SHP77 treated with DMSO at 0.1 percent for 48 hours (cell line): ENCODE data around the gene B4GALT6.

Experiments
- DNase-seq: peaks from one replicate; lab custom pipeline; 2025; lab: John Stamatoyannopoulos, UW

B4GALT6 gene

DNA sequence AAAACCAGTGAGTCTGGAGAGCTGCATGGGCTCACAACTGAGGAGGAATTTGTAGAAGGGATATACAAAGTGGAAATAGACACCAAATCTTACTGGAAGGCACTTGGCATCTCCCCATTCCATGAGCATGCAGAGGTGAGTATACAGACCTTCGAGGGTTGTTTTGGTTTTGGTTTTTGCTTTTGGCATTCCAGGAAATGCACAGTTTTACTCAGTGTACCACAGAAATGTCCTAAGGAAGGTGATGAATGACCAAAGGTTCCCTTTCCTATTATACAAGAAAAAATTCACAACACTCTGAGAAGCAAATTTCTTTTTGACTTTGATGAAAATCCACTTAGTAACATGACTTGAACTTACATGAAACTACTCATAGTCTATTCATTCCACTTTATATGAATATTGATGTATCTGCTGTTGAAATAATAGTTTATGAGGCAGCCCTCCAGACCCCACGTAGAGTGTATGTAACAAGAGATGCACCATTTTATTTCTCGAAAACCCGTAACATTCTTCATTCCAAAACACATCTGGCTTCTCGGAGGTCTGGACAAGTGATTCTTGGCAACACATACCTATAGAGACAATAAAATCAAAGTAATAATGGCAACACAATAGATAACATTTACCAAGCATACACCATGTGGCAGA, 89.1 kb downstream of the B4GALT6 start:
- no peak for DNase-seq

DNA sequence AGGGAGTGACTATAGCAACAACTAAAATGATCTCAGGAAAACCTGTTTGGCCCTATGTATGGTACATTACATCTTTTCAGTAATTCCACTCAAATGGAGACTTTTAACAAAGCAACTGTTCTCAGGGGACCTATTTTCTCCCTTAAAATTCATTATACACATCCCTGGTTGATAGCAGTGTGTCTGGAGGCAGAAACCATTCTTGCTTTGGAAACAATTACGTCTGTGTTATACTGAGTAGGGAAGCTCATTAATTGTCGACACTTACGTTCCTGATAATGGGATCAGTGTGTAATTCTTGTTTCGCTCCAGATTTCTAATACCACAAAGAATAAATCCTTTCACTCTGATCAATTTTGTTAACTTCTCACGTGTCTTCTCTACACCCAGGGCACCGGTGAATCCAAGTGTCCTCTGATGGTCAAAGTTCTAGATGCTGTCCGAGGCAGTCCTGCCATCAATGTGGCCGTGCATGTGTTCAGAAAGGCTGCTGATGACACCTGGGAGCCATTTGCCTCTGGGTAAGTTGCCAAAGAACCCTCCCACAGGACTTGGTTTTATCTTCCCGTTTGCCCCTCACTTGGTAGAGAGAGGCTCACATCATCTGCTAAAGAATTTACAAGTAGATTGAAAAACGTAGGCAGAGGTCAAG, 91.7 kb downstream of the B4GALT6 start:
- DNase-seq = no peak

DNA sequence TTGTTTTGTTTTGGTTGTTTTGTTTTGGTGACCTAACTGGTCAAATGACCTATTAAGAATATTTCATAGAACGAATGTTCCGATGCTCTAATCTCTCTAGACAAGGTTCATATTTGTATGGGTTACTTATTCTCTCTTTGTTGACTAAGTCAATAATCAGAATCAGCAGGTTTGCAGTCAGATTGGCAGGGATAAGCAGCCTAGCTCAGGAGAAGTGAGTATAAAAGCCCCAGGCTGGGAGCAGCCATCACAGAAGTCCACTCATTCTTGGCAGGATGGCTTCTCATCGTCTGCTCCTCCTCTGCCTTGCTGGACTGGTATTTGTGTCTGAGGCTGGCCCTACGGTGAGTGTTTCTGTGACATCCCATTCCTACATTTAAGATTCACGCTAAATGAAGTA, 92.8 kb downstream of the B4GALT6 start, which contains the start of gene TTR:
Gene TTR (plus strand): TSS at position 250 of the 400 bp plus-strand sequence. CDS start 26 bp downstream, at position 276.
- DNase-seq = no peak

DNA sequence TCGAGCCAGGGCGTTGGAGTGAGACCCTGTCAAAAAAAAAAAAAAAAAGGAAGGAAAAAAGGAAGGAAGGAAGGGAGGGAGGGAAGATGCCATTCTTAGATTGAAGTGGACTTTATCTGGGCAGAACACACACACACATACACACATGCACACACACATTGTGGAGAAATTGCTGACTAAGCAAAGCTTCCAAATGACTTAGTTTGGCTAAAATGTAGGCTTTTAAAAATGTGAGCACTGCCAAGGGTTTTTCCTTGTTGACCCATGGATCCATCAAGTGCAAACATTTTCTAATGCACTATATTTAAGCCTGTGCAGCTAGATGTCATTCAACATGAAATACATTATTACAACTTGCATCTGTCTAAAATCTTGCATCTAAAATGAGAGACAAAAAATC, 93.3 kb downstream of the B4GALT6 start:
- no peak for DNase-seq

DNA sequence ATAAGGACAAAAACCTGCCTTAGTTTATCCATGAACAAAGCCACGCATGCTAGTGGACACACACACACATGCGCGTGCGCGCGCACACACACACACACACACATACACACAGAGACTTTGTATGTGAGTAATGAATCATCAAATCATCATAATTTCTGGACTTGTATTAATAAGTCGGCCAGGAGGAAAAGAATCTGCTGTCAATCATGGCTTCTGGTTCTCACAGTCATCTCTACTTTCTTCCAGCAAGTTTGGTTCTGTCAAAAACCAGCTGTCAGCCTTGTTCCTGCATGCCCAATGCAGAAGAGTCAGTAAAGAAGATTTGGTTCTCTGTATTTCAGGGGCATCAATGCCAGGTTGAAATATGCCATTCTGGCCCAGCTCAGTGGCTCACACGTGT, 93.8 kb downstream of the B4GALT6 start:
- DNase-seq = no peak

DNA sequence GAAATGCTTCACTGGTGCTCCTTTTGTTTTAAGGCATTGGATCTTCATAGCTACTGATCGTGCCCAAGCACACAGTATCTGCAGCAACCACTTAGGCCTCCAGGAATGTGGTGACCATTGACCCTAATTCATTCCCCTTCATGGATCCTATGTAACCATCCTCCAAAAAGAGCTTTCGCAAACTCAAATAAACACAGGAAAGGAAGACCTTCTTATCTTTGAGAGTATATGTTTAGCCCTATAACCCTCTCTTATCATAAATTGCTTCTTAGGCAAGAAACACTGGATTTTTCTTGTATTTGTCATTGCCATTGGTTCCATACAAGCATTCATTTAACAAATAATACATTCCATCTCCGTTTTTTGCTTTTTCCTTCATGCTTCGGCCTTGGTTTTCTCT, 96.9 kb downstream of the B4GALT6 start:
- DNase-seq = no peak

DNA sequence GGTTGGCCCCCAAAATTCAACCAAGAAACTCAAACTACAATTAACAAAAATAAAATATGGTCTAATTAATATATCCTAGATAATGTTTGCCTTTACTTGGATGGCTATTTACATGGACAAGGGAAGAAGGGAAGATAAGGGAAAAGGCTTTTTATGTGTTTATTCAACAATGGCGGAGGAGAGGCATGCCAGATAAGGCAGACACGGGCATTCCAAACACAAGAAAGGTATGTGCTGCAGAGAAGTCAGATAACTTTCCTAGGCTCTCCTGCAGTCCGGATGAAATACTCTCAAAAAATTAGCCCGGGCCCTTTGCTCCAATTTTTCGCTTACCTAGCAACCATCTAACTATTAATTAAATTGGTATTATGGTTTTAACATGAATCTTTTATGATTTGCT, 97.8 kb downstream of the B4GALT6 start:
- DNase-seq = no peak

DNA sequence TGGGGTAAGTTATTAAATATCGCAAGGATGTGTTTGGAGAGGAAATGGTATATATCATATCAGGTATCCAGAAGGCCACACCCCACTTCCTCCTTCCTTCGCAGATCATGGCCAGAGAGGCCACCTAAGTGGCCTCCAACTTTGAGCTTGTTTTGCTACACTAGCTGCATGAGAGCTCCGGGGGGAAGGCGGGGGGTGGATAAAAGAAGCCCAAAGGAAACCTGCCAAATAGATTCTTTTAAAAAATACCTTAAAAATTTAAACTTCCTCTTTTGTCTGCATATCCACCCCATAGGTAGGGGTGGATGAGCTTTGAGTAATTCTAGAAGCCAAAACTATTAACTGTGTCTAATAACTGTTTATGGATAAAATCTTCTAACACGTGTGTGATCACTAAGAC, 98.4 kb downstream of the B4GALT6 start:
- no peak for DNase-seq

DNA sequence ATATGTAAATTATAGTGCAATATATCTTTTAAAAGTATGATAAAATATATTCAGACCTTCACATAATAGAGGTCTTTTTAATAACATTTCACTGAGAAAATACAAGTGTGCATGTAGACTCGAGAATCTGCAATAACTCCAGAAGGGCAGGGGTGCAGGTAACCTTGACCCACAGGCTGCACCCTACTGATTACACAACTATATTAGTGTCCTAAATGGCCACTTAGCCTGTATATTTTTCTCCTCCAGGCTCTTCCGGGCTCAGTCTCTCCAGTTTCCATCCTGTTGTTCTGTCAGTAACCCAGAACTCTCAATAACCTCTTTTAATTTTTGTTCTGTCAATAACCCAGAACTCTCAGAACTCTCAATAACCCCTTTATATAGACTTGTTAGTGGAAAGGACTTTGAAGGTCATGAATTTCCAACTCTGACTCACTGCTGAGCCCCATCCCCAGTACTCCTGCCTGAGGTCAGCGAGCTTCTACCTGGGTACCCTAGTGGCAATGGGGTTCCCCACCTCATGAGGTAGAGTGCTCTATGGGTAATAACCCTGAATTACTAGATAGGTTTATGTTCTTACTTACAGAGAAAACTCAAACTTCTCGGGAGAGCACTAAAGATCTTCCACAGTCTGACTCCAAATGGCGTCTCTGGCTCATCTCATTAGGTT, 101.1 kb downstream of the B4GALT6 start:
- DNase-seq = no peak

DNA sequence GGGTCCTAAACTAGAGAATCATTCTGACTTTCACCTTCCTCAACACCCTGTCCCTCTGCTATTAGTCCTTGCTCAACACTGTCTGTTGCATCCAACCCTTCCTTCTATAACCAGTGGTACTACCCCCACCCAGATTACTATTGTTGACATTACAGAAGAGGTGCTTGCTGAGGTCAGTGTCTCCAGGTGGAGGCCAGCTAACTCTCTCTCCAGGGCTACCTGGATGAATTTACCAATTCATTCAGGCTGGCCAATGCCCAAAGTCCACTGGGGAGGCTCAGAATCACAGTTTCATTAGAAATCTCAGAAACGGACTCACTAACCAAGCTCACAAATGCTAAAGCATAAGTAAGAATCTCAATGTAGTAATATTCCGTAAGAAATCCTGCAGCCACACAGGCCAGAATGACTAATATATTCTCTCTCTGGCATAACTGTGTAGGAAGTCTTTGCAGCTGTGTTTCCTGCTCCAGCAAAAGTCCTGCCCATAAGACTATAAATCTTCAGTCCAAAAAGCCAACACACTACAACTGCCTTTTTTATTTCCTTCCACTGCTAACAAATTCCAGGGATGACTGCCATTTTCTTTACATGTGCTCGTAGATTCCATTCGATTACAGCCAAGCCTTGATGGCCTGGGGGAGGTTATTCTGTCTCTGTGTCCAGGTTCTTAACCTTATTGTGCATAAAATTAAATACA, 102.7 kb downstream of the B4GALT6 start:
- no peak for DNase-seq

DNA sequence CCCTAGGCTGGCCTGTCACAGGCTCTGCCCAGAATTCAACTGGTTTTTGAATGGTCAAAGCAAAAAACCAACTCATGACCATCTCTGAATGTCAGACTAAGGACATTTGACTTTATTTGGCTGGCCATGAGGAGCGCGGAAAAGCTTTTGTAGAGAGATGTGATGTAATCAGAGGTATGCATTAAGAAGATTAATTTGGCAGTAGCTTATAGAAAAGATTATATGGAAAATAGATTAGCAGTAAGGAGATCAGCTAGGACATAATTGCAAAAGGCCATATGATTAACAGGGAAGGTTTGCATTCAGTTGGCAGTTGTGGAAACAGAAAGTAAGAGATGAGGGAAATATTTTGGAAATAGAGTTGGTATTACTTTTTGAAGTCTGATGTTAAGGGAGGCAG, 105.0 kb downstream of the B4GALT6 start:
- DNase-seq = no peak

DNA sequence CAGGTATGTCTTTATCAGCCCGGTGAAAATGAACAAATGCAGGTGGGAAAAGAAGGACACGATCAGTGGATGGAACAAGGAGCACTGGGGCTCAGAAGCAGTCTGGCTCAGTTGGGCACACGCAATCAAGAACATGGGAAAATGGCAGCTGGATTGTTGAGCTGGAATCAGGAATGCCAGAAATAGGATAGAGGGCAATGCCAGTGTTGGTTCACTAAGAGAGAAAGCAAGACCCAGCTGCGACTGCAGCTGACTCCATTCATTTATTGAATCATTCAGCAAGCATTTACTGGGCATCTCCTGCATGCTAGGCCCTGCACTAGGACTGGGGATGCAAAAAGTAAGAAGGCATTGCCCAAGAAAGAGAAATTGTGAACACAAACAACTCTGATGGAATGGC, 106.3 kb downstream of the B4GALT6 start:
- no peak for DNase-seq

DNA sequence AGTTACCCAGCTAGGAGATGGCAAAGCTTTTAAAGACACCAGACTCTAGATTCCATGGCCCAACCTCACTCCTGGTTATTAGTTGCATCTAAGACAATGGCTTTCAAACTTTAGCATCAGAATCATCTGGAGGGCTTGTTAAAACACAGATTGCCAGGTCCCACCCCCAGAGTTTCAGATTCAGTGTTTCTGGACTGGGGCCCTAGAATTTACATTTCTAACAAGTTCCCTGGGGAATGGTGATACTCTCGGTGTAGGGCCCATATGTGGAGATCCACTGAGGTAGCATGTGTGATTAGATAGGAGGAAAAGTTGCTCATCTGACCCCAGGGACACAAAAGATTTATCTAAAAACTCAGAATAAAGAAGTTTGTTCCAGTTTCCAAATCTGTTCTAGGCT, 107.2 kb downstream of the B4GALT6 start:
- no peak for DNase-seq

DNA sequence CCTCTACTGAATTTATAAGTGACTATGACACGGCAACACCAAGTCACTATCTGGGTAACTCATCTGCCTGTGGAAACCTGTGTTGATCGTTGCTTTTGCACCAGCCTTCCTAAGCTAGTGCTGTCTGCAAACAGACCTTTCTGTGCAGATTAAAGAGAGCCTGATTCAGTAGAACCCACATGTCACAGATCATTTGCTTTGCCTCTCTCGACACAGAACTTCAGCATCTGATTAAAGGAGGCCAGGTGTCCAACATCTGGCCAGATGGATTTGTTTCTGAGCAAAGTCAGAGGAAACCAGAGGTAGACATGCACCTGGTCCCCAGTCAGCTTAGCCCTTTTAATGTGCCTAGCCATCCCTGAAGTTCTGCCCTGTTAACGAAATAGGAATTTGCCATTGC, 107.7 kb downstream of the B4GALT6 start:
- no peak for DNase-seq

DNA sequence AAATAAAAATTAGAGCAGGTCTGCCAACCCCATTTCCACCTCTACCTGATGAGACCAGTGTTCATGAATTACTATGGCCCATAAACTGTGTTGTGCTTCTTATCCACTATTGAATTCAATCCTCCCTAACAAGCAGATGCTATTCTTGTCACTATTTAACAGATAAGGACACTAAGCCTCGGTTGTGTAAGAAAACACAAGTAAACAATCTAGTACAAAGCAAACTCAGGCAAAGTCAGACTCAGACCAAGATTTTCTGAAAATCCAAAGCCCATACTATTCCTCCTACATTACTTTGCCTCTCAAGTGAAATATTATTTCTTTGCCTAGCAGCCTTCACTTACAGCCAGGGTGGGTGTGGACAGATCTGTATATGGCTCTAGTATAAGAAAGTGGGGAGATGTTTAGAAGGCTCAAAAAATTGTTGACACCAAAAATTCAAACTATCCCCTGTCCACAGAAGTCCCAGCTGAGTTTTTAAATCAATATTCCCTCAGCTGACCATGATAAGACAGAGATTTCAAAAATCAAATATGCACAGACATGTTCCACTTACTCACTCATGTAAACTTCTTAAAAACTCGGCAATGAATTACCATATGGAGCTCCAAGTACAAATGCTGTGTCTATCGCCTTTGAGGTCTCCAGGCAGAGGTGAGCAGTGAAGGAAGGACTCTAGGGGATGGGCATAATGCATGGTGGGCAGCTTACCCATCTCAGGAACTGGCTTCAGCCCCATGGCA, 108.7 kb downstream of the B4GALT6 start:
- no peak for DNase-seq

DNA sequence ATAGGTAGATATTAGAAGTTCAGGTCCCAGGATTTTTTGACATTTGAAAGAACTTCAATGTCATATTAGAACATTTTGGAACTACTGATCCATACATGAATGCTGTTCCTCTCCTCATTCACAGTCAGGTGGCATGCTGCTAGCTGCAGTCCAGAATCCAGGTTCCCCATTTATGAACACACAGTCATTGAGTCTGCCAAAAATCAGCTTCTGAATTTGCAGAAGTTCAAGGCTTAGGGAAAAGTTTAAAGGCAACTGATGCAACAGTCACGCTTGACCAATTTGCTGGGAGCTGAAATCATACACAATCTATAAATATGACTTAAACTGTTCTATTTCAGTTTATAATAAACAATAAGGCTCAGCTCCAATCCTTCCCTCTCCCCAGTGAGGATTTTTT, 110.0 kb downstream of the B4GALT6 start:
- DNase-seq = no peak
